Heart left ventricle (tissue), 16 donors: ENCODE measurements around the gene COL11A1. TPM values are rescaled to one million over a fixed set of nuclear protein-coding genes. Genes with fewer than 3 reads are reported as not detected.
A peak's percentile ranks its signal among the peaks of the same experiment; 100 is the strongest.

Experiments
- ATAC-seq, 4 donors: fragments of 200-7000 bp; cut with Tn5 transposase; one replicate each; pipeline ENCODE4 v1.9.1; 2020 to 2022; ENCODE audit warnings: moderate library complexity in 4 of 4, mild to moderate bottlenecking in 3 of 4, moderate number of reproducible peaks in 1 of 4
- DNase-seq, 5 donors: peaks; one replicate each; pipeline ENCODE4 v3.0.0-alpha.2; 2020
- H3K27ac ChIP-seq, 12 donors: fragments of 200-600 bp; sonication (generic) in 4 of 12; one replicate each; pipeline versions ENCODE4 v1.5.0 to v1.8.0; 2016 to 2022; ENCODE audit warnings: mild to moderate bottlenecking in 2 of 12
- H3K27me3 ChIP-seq, 9 donors: fragments of 200-600 bp; sonication (generic) in 2 of 9; one replicate each; pipeline versions ENCODE4 v1.5.1 to v1.8.0; 2016 to 2022; ENCODE audit warnings: mild to moderate bottlenecking in 3 of 9
- H3K36me3 ChIP-seq, 9 donors: fragments of 200-600 bp; sonication (generic) in 2 of 9; one replicate each; pipeline versions ENCODE4 v1.5.0 to v1.8.0; 2018 to 2022; ENCODE audit warnings: mild to moderate bottlenecking in 2 of 9
- H3K4me1 ChIP-seq, 12 donors: fragments of 200-600 bp; sonication (generic) in 4 of 12; one replicate each; pipeline versions ENCODE4 v1.5.0 to v1.8.0; 2016 to 2022; ENCODE audit warnings: mild to moderate bottlenecking in 3 of 12
- H3K4me3 ChIP-seq, 12 donors: fragments of 200-600 bp; sonication (generic) in 4 of 12; one replicate each; pipeline versions ENCODE4 v1.5.0 to v1.8.0; 2017 to 2022; ENCODE audit warnings: mild to moderate bottlenecking in 9 of 12, moderate library complexity in 4 of 12
- H3K9me3 ChIP-seq, 12 donors: fragments of 200-600 bp; sonication (generic) in 4 of 12; one replicate each; pipeline versions ENCODE4 v1.5.0 to v1.8.0; 2016 to 2022; ENCODE audit warnings: mild to moderate bottlenecking in 1 of 12
- CTCF ChIP-seq, 12 donors: fragments of 200-600 bp; sonication (generic) in 4 of 12; IDR thresholded peaks; one replicate each; pipeline versions ENCODE4 v1.5.0 to v1.8.0; 2018 to 2022; ENCODE audit warnings: antibody characterized with exemption in 12 of 12, mild to moderate bottlenecking in 5 of 12
- POLR2A ChIP-seq, 2 donors: fragments of 450-650 bp; IDR thresholded peaks; one replicate each; pipeline ENCODE4 v1.6.1; 2017; ENCODE audit warnings: antibody characterized with exemption in 2 of 2, mild to moderate bottlenecking in 2 of 2, moderate library complexity in 2 of 2
- WGBS, 4 donors: extraction: QIAGEN DNeasy Blood & Tissue Kit in 2 of 4; methylation state at CpG; one replicate each; pipeline versions ENCODE4 v1.1.5 to v1.1.7; 2013 to 2018; 5-methylcytosine and 5-hydroxymethylcytosine counted together
- intact Hi-C, 10 donors: fragments of 100-400 bp; cut with DNase I; formaldehyde crosslinking; loops; one replicate each; pipeline versions ENCODE4 v1.11.1 to v1.14.2; 2022
- long read RNA-seq, 3 donors: library from polyadenylated mRNA; unstranded; transcript quantifications; one replicate each; pipeline ENCODE4 v2.0.0, GENCODE V29; 2020 to 2021
- polyA plus RNA-seq, 2 donors: library from polyadenylated mRNA; stranded (reverse); fragments of 200-250 nt; gene quantifications; one replicate each; pipeline ENCODE4 v1.2.3, GENCODE V29; 2013
- total RNA-seq, 9 donors: library from RNA; depleted of rRNA in 2 of 9; stranded (reverse); fragments of >200 nt in 2 of 9; fragmentation: NEBNext Ultra II Directional in 3 of 9; extraction: Animal tissue kit (Norgen Biotek cat#: 25700) in 3 of 9; gene quantifications; one replicate each; pipeline versions ENCODE4 v1.1.0 to v1.2.4, GENCODE V29; 2016 to 2023
- donor health status: ischemic (EF 13 %, LVEDD 7.1; RV severe dilation, severe dysfunction).
- donor health status: healthy with polysubstance abuse.
- donor health status: DM: no; HTN: yes; CAD: no.
- donor health status: DM: no; HTN: no; CAD: no.
- donor health status: ischemic (EF 25% LVEDD 6.9; RV normal size, moderate dysfunction).
- donor health status: ischemic (EF 25% LVEDD 5.7; RV mildly dilated, moderate dysfunction).
- donor health status: healthy.
- donor health status: DM: yes; HTN: yes; CAD: no.
- donor health status: ischemic (EF 35%, LVEDD 5.7; RV mildly dilated, moderate dysfunction).
- donor health status: nonischemic (EF 11% LVEDD 7.7; RV severe dilation, severe dysfunction).
- donor health status: DM: yes; HTN: yes; CAD: no.
- donor health status: PGD.
- donor health status: ischemic (EF 29% LVEDD 5.4; RV normal size, mild dysfunction).
- donor health status: nonischemic (EF 23%, LVEDD 6.1; RV moderate dilation, normal function).

COL11A1 gene
- total RNA-seq (under 1 TPM in 1 of 9 donors, not detected in 8; 0.05 TPM), polyA plus RNA-seq (not detected)
- long read RNA-seq, donor 1: 0 reads
- long read RNA-seq, donor 2: 0 reads
- long read RNA-seq, donor 3: 0 reads

- no peak within 1 kb of the TSS for H3K27ac ChIP-seq
- intact Hi-C loops: loop anchor here in 4 of 10 donors (5.0 to 10.0 kb wide), 3 partner anchors 404 to 414 kb away; no protein-coding TSS in a partner anchor
- WGBS, 4 donors: 3 to 7% (median 5%) methylated on average over 28 to 34 of the region's 34 CpGs
- peak in 3 of 5 donors; percentile 5 to 44 (median 24) for DNase-seq
- H3K9me3 ChIP-seq: no peaks in the 10 kb centered on the region
- no peak for TF ChIP-seq POLR2A (IDR thresholded peaks at IDR 0.05)
- TF ChIP-seq CTCF (IDR thresholded peaks at IDR 0.05): no peak
- H3K4me1 ChIP-seq: peaks cover 0 to 21% (median 1%) of the 10 kb centered on the region in 12 donors
- peak within 1 kb of the TSS in 10 of 12 donors; percentile 5 to 42 (median 35) for H3K4me3 ChIP-seq
- H3K27me3 ChIP-seq: peaks cover 0 to 20% (median 4%) of the 10 kb centered on the region in 9 donors
- no peaks in the 10 kb centered on the region for H3K36me3 ChIP-seq
- ATAC-seq: peak in 2 of 4 donors; percentile 29 to 46
Measured at GRCh38 chr1:103108376-103109150, at the start of gene COL11A1. COL11A1 (minus strand) TSS chr1:103108522; CDS start chr1:103108178, 344 bp downstream.

- TF ChIP-seq CTCF (IDR thresholded peaks at IDR 0.05) (no peak), POLR2A (IDR thresholded peaks at IDR 0.05) (no peak)
- intact Hi-C loops: no loop called here
- no peak overlapping the region for H3K4me3 ChIP-seq
- H3K36me3 ChIP-seq: no peaks in the 10 kb centered on the region
- peaks cover 0 to 3% (median 0%) of the 10 kb centered on the region in 12 donors for H3K9me3 ChIP-seq
- H3K4me1 ChIP-seq: no peaks in the 10 kb centered on the region
- H3K27ac ChIP-seq: no peak overlapping the region
- 66 to 81% (median 74%) methylated on average over 4 of the region's 4 CpGs for WGBS, 4 donors
- ATAC-seq (no peak), DNase-seq (no peak)
- no peaks in the 10 kb centered on the region for H3K27me3 ChIP-seq
Measured at GRCh38 chr1:103156966-103157365, 48.6 kb upstream of the COL11A1 start.

GRCh38 chr1:103146166-103146565 is 37.8 kb upstream of the COL11A1 start:
- H3K9me3 ChIP-seq: no peaks in the 10 kb centered on the region
- intact Hi-C loops: no loop called here
- H3K36me3 ChIP-seq: no peaks in the 10 kb centered on the region
- DNase-seq (no peak), ATAC-seq (no peak)
- H3K27me3 ChIP-seq: no peaks in the 10 kb centered on the region
- no peak overlapping the region for H3K27ac ChIP-seq
- H3K4me3 ChIP-seq: no peak overlapping the region
- TF ChIP-seq POLR2A (IDR thresholded peaks at IDR 0.05) (no peak), CTCF (IDR thresholded peaks at IDR 0.05) (no peak)
- no peaks in the 10 kb centered on the region for H3K4me1 ChIP-seq

GRCh38 chr1:103145449-103145848 is 37.1 kb upstream of the COL11A1 start:
- 58 to 77% (median 66%) methylated on average over 1 of the region's 1 CpG for WGBS, 4 donors
- H3K36me3 ChIP-seq: no peaks in the 10 kb centered on the region
- ATAC-seq: no peak
- no peak for DNase-seq
- H3K27me3 ChIP-seq: no peaks in the 10 kb centered on the region
- no peaks in the 10 kb centered on the region for H3K4me1 ChIP-seq
- H3K4me3 ChIP-seq: no peak overlapping the region
- intact Hi-C loops: no loop called here
- TF ChIP-seq CTCF (IDR thresholded peaks at IDR 0.05) (no peak), POLR2A (IDR thresholded peaks at IDR 0.05) (no peak)
- no peak overlapping the region for H3K27ac ChIP-seq
- H3K9me3 ChIP-seq: no peaks in the 10 kb centered on the region
